CD4-positive, CD25-positive, alpha-beta regulatory T cell (primary cell): ENCODE measurements around the gene DSTYK. TPM values are rescaled to one million over a fixed set of nuclear protein-coding genes. Genes with fewer than 3 reads are reported as not detected.

Experiments used
- ATAC-seq, 2 donors: fragments of 150-1000 bp; cut with Tn5 transposase; one replicate each; pipeline ENCODE4 v1.10.0; 2021; ENCODE audit warnings: low read depth in 2 of 2, moderate number of reproducible peaks in 2 of 2, moderate library complexity in 1 of 2
- DNase-seq, 3 donors: peaks; one replicate each; pipeline versions ENCODE4 v3.0.0 to v3.0.0-alpha.2; 2012 to 2022; ENCODE audit warnings: mixed read lengths in 1 of 3
- H3K27ac ChIP-seq: one replicate; pipeline ENCODE4 v1.7.0; 2013; ENCODE audit warnings: mild to moderate bottlenecking, low read length; ENCODE audit not compliant: insufficient read depth, poor library complexity, severe bottlenecking
- H3K27me3 ChIP-seq: one replicate; pipeline ENCODE4 v1.7.0; 2013; ENCODE audit warnings: low read length; ENCODE audit not compliant: control insufficient read depth, insufficient read depth
- H3K36me3 ChIP-seq: one replicate; pipeline ENCODE4 v1.7.0; 2013; ENCODE audit warnings: mild to moderate bottlenecking, low read length, moderate library complexity; ENCODE audit not compliant: control insufficient read depth, insufficient read depth
- H3K4me1 ChIP-seq: 2 replicates; pipeline ENCODE4 v1.7.0; 2013; ENCODE audit warnings: mild to moderate bottlenecking, low read length; ENCODE audit not compliant: insufficient read depth, control insufficient read depth, poor library complexity, severe bottlenecking
- H3K4me3 ChIP-seq: one replicate; pipeline ENCODE4 v1.7.0; 2013; ENCODE audit warnings: low read depth, mild to moderate bottlenecking, low read length, moderate library complexity
- H3K9me3 ChIP-seq, 2 experiments: 1 replicate in 1 of 2; 2 replicates in 1 of 2; pipeline ENCODE4 v1.7.0; 2013; ENCODE audit warnings: low read length in 2 of 2, mild to moderate bottlenecking in 1 of 2, moderate library complexity in 1 of 2; ENCODE audit not compliant: control insufficient read depth in 2 of 2
- H3K27ac Mint-ChIP-seq, 3 donors: one replicate each; pipeline ENCODE4 v1.8.0; 2020 to 2022; ENCODE audit warnings: mild to moderate bottlenecking in 3 of 3, mixed read lengths in 3 of 3, moderate library complexity in 2 of 3
- H3K27me3 Mint-ChIP-seq: one replicate; pipeline ENCODE4 v1.8.0; 2022; ENCODE audit warnings: mild to moderate bottlenecking, mixed read lengths
- H3K36me3 Mint-ChIP-seq: one replicate; pipeline ENCODE4 v1.8.0; 2020; ENCODE audit warnings: mixed read lengths
- H3K4me1 Mint-ChIP-seq, 4 donors: one replicate each; pipeline ENCODE4 v1.8.0; 2020 to 2022; ENCODE audit warnings: mixed read lengths in 4 of 4, mild to moderate bottlenecking in 1 of 4
- H3K4me3 Mint-ChIP-seq, 4 donors: one replicate each; pipeline ENCODE4 v1.8.0; 2020 to 2022; ENCODE audit warnings: mild to moderate bottlenecking in 4 of 4, mixed read lengths in 4 of 4, moderate library complexity in 3 of 4
- H3K9me3 Mint-ChIP-seq, 7 donors: one replicate each; pipeline ENCODE4 v1.8.0; 2020 to 2022; ENCODE audit warnings: mixed read lengths in 7 of 7, mild to moderate bottlenecking in 3 of 7, moderate library complexity in 2 of 7
- polyA plus RNA-seq, 4 donors: library from polyadenylated mRNA; unstranded; fragments of 300-500 nt; fragmentation: Illumina TruSeq; gene quantifications; one replicate each; pipeline ENCODE4 v1.2.3, GENCODE V29; 2021
- total RNA-seq: library from RNA; stranded (reverse); gene quantifications from one replicate; pipeline ENCODE4 v1.2.3, GENCODE V29; 2022

DSTYK gene
- 15.7 TPM for total RNA-seq
- 1 to 10 TPM; 3.2 to 5.9 (median 5.1) TPM for polyA plus RNA-seq

GRCh38 chr1:205211169-205211838 is at the start of gene DSTYK:
Gene DSTYK (minus strand): TSS chr1:205211702. CDS start chr1:205211535, 167 bp downstream.
- Mint-ChIP-seq H3K36me3 (peaks cover 4% of the 10 kb centered on the region), H3K4me3 (peak within 1 kb of the TSS; percentile 93 to 99 (median 97)), H3K9me3 (peaks cover 0 to 1% (median 0%) of the 10 kb centered on the region in 7 donors), H3K27ac (peak within 1 kb of the TSS; percentile 98 to 99 (median 99)), H3K4me1 (peaks cover 11 to 47% (median 24%) of the 10 kb centered on the region in 4 donors), H3K27me3 (peaks cover 12% of the 10 kb centered on the region)
- peak within 1 kb of the TSS; percentile 89 for H3K4me3 ChIP-seq
- H3K27me3 ChIP-seq: no peaks in the 10 kb centered on the region
- peak within 1 kb of the TSS; percentile 78 for H3K27ac ChIP-seq
- H3K36me3 ChIP-seq: no peaks in the 10 kb centered on the region
- ATAC-seq (peak; percentile 90), DNase-seq (peak; percentile 81 to 96 (median 91))
- H3K4me1 ChIP-seq: peaks cover 25% of the 10 kb centered on the region
- H3K9me3 ChIP-seq: no peaks in the 10 kb centered on the region

- H3K27ac Mint-ChIP-seq: no peak overlapping the region
- H3K27ac ChIP-seq: no peak overlapping the region
- H3K27me3 Mint-ChIP-seq: peaks cover 28% of the 10 kb centered on the region
- H3K4me1 Mint-ChIP-seq: peaks cover 0 to 2% (median under 1%) of the 10 kb centered on the region in 4 donors
- no peak overlapping the region for H3K4me3 ChIP-seq
- no peaks in the 10 kb centered on the region for H3K9me3 ChIP-seq
- no peaks in the 10 kb centered on the region for H3K4me1 ChIP-seq
- no peaks in the 10 kb centered on the region for H3K9me3 Mint-ChIP-seq
- no peaks in the 10 kb centered on the region for H3K36me3 Mint-ChIP-seq
- no peaks in the 10 kb centered on the region for H3K27me3 ChIP-seq
- ATAC-seq (no peak), DNase-seq (no peak)
- no peaks in the 10 kb centered on the region for H3K36me3 ChIP-seq
- no peak overlapping the region for H3K4me3 Mint-ChIP-seq
Observed at GRCh38 chr1:205259998-205260397, 48.5 kb upstream of the DSTYK start.

- DNase-seq (no peak), ATAC-seq (no peak)
- Mint-ChIP-seq H3K36me3 (no peaks in the 10 kb centered on the region), H3K9me3 (no peaks in the 10 kb centered on the region), H3K4me1 (peaks cover 0 to 2% (median under 1%) of the 10 kb centered on the region in 4 donors), H3K27ac (no peak overlapping the region), H3K4me3 (no peak overlapping the region), H3K27me3 (peaks cover 28% of the 10 kb centered on the region)
- no peak overlapping the region for H3K4me3 ChIP-seq
- H3K36me3 ChIP-seq: no peaks in the 10 kb centered on the region
- no peaks in the 10 kb centered on the region for H3K4me1 ChIP-seq
- H3K9me3 ChIP-seq: no peaks in the 10 kb centered on the region
- H3K27ac ChIP-seq: no peak overlapping the region
- no peaks in the 10 kb centered on the region for H3K27me3 ChIP-seq
Observed at GRCh38 chr1:205259324-205259832, 47.9 kb upstream of the DSTYK start.

GRCh38 chr1:205258719-205259118 is 47.2 kb upstream of the DSTYK start:
- no peaks in the 10 kb centered on the region for H3K36me3 ChIP-seq
- H3K4me1 Mint-ChIP-seq: peaks cover 0 to 2% (median under 1%) of the 10 kb centered on the region in 4 donors
- DNase-seq (no peak), ATAC-seq (no peak)
- H3K4me3 Mint-ChIP-seq: peak overlapping the region in 1 of 4 donors; percentile 21
- no peaks in the 10 kb centered on the region for H3K36me3 Mint-ChIP-seq
- no peaks in the 10 kb centered on the region for H3K9me3 ChIP-seq
- no peaks in the 10 kb centered on the region for H3K27me3 ChIP-seq
- H3K27ac ChIP-seq: no peak overlapping the region
- H3K4me3 ChIP-seq: no peak overlapping the region
- no peak overlapping the region for H3K27ac Mint-ChIP-seq
- H3K4me1 ChIP-seq: no peaks in the 10 kb centered on the region
- peaks cover 28% of the 10 kb centered on the region for H3K27me3 Mint-ChIP-seq
- H3K9me3 Mint-ChIP-seq: no peaks in the 10 kb centered on the region

GRCh38 chr1:205258261-205258691 is 46.8 kb upstream of the DSTYK start:
- H3K27me3 ChIP-seq: no peaks in the 10 kb centered on the region
- Mint-ChIP-seq H3K9me3 (no peaks in the 10 kb centered on the region), H3K4me3 (no peak overlapping the region), H3K27me3 (peaks cover 32% of the 10 kb centered on the region), H3K4me1 (peaks cover 0 to 2% (median under 1%) of the 10 kb centered on the region in 4 donors), H3K36me3 (no peaks in the 10 kb centered on the region), H3K27ac (no peak overlapping the region)
- ATAC-seq (no peak), DNase-seq (no peak)
- no peaks in the 10 kb centered on the region for H3K4me1 ChIP-seq
- no peak overlapping the region for H3K4me3 ChIP-seq
- no peak overlapping the region for H3K27ac ChIP-seq
- no peaks in the 10 kb centered on the region for H3K36me3 ChIP-seq
- no peaks in the 10 kb centered on the region for H3K9me3 ChIP-seq

- Mint-ChIP-seq H3K27ac (peak overlapping the region in 1 of 3 donors; percentile 49), H3K36me3 (no peaks in the 10 kb centered on the region), H3K4me3 (no peak overlapping the region), H3K4me1 (peaks cover 0 to 2% (median under 1%) of the 10 kb centered on the region in 4 donors), H3K9me3 (no peaks in the 10 kb centered on the region), H3K27me3 (peaks cover 33% of the 10 kb centered on the region)
- Histone ChIP-seq H3K4me1 (no peaks in the 10 kb centered on the region), H3K36me3 (no peaks in the 10 kb centered on the region), H3K4me3 (no peak overlapping the region), H3K9me3 (no peaks in the 10 kb centered on the region), H3K27ac (no peak overlapping the region), H3K27me3 (no peaks in the 10 kb centered on the region)
- DNase-seq: no peak
- ATAC-seq: no peak
Observed at GRCh38 chr1:205257735-205258134, 46.2 kb upstream of the DSTYK start.

GRCh38 chr1:205256951-205257625 is 45.6 kb upstream of the DSTYK start:
- Histone ChIP-seq H3K27ac (no peak overlapping the region), H3K4me1 (no peaks in the 10 kb centered on the region), H3K4me3 (no peak overlapping the region), H3K36me3 (no peaks in the 10 kb centered on the region), H3K27me3 (no peaks in the 10 kb centered on the region), H3K9me3 (no peaks in the 10 kb centered on the region)
- Mint-ChIP-seq H3K27ac (peak overlapping the region in 1 of 3 donors; percentile 80), H3K4me3 (no peak overlapping the region), H3K27me3 (peaks cover 31% of the 10 kb centered on the region), H3K36me3 (no peaks in the 10 kb centered on the region), H3K9me3 (no peaks in the 10 kb centered on the region), H3K4me1 (peaks cover 0 to 2% (median under 1%) of the 10 kb centered on the region in 4 donors)
- DNase-seq: no peak
- ATAC-seq: no peak
